Mucosa of descending colon (tissue), 3 donors: ENCODE results near the gene SPTBN5. TPM values are rescaled to one million over a fixed set of nuclear protein-coding genes. Genes with fewer than 3 reads are reported as not detected.

Experiments used
- ATAC-seq: fragments of 200-7000 bp; cut with Tn5 transposase; one replicate; pipeline ENCODE4 v1.9.1; 2020; ENCODE audit warnings: mild to moderate bottlenecking, moderate library complexity
- DNase-seq, 3 donors: peaks; one replicate each; pipeline ENCODE4 v3.0.0-alpha.2; 2020
- H3K36me3 ChIP-seq: fragments of 200-600 bp; one replicate; pipeline ENCODE4 v1.8.0; 2021; ENCODE audit warnings: low read depth, mild to moderate bottlenecking
- H3K4me1 ChIP-seq: fragments of 200-600 bp; one replicate; pipeline ENCODE4 v1.8.0; 2021; ENCODE audit warnings: low read depth, mild to moderate bottlenecking
- H3K4me3 ChIP-seq: fragments of 200-600 bp; one replicate; pipeline ENCODE4 v1.8.0; 2021; ENCODE audit warnings: mild to moderate bottlenecking
- H3K9me3 ChIP-seq: fragments of 200-600 bp; one replicate; pipeline ENCODE4 v1.8.0; 2021; ENCODE audit warnings: mild to moderate bottlenecking
- intact Hi-C, 2 donors: fragments of 100-400 bp; cut with DNase I in 1 of 2; cut with micrococcal nuclease in 1 of 2; formaldehyde crosslinking; loops; one replicate each; pipeline versions ENCODE4 v1.11.0 to v1.11.1; 2022; cut with DNase I, micrococcal nuclease
- total RNA-seq, 3 donors: library from RNA; stranded (reverse); fragmentation: NEBNext Ultra II Directional in 2 of 3; extraction: Animal tissue kit (Norgen Biotek cat#: 25700) in 2 of 3; gene quantifications; one replicate each; pipeline versions ENCODE4 v1.2.1 to v1.2.4, GENCODE V29; 2021 to 2023
- TF ChIP-seq, protein P1 (sequence below): fragments of 200-600 bp; IDR thresholded peaks from one replicate; pipeline ENCODE4 v1.8.0; 2022; ENCODE audit warnings: antibody characterized with exemption, mild to moderate bottlenecking
- donor health status: DM: no; HTN: no; CAD: no; lungs with moderate emphysema.
- donor health status: DM: no; HTN: no; CAD: no.
- donor health status: DM: no; HTN: yes; CAD: no.

The SPTBN5 gene
- total RNA-seq, 3 donors from 2014 or later, result 0.36 to 2.2 (median 0.87) TPM

DNA sequence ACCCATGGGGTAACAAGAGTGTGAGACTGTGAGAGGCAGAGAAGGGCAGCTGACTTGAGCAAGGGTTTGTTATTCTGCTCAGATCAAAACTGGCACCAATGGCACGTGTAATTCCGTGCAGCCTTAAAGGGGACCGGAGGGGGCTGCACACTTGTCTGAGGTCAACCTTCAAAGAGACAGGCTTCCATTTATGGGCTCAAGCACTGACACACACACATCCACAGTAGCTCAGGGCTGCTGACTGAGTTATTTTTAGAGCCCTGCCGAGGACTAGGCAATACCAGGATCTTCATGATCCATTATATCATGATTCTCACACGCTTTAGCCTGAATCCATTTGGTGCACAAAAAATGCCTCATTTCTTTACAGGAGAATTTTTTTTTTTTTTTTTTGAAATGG, 20.6 kb upstream of the SPTBN5 start:
- no peaks in the 10 kb centered on the region for H3K36me3 ChIP-seq
- no peaks in the 10 kb centered on the region for H3K4me1 ChIP-seq
- intact Hi-C loops, result no loop called here
- TF ChIP-seq, protein P1, sequence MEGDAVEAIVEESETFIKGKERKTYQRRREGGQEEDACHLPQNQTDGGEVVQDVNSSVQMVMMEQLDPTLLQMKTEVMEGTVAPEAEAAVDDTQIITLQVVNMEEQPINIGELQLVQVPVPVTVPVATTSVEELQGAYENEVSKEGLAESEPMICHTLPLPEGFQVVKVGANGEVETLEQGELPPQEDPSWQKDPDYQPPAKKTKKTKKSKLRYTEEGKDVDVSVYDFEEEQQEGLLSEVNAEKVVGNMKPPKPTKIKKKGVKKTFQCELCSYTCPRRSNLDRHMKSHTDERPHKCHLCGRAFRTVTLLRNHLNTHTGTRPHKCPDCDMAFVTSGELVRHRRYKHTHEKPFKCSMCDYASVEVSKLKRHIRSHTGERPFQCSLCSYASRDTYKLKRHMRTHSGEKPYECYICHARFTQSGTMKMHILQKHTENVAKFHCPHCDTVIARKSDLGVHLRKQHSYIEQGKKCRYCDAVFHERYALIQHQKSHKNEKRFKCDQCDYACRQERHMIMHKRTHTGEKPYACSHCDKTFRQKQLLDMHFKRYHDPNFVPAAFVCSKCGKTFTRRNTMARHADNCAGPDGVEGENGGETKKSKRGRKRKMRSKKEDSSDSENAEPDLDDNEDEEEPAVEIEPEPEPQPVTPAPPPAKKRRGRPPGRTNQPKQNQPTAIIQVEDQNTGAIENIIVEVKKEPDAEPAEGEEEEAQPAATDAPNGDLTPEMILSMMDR, result no peak
- no peak for ATAC-seq
- H3K4me3 ChIP-seq, result no peak overlapping the region
- no peaks in the 10 kb centered on the region for H3K9me3 ChIP-seq
- no peak for DNase-seq

DNA sequence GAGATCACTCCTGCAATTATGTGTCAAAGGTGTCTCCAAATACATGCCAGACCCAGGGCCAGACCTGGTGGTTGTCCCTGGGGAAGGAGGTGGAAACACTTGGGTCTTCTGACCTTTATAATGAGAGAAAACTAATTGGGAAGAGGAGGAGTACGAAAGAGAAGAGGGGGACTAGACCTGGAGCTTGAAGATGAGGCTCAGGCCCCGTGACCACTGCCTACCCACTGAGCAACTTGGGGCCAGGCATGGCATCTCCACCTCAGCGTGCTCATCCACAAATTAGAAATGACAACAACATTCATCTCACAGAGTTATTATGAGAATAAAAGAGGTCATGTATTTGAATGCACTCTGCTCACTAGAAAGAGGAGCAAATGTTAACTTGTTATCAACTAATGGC, 19.4 kb upstream of the SPTBN5 start:
- no peaks in the 10 kb centered on the region for H3K4me1 ChIP-seq
- DNase-seq, result no peak
- TF ChIP-seq, protein P1, result no peak
- H3K36me3 ChIP-seq, result peaks cover 3% of the 10 kb centered on the region
- H3K9me3 ChIP-seq, result no peaks in the 10 kb centered on the region
- no peak overlapping the region for H3K4me3 ChIP-seq
- intact Hi-C loops, result no loop called here
- no peak for ATAC-seq

DNA sequence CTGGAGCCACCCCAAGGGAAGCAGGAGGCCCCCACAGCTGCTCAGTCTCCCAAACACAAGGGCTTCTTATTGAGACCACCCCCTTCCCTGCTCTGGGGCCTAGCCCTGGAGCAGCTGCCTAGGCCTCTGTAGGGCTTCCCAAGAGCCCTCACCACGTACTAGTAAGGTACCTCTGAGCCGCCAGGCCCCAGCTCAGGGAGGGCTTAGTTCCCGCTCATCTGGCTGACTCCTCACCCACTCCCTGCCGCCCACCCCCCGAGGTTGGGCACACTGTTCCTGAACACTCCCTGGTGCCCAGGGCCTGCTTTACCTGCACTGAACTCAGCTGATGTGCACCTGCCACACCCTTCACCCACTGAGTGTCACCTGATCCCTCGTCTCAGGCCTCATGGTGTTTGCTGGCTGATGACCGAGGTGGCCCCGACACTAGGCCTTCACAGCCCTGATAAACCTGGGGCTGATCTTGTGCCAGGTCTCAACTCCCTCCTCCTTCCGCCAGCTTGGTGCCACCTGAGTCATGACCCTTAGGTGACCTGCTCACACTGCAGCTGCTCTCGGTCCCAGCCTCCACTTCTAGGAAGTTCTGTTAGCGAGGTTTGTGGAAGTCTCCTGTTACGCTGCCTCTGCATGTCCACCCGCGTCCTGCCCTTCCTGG, 18.0 kb upstream of the SPTBN5 start:
- H3K9me3 ChIP-seq, result no peaks in the 10 kb centered on the region
- no peaks in the 10 kb centered on the region for H3K4me1 ChIP-seq
- ATAC-seq (no peak), DNase-seq (no peak)
- no peak overlapping the region for H3K4me3 ChIP-seq
- TF ChIP-seq, protein P1, result no peak
- intact Hi-C loops, result no loop called here
- peaks cover 3% of the 10 kb centered on the region for H3K36me3 ChIP-seq

DNA sequence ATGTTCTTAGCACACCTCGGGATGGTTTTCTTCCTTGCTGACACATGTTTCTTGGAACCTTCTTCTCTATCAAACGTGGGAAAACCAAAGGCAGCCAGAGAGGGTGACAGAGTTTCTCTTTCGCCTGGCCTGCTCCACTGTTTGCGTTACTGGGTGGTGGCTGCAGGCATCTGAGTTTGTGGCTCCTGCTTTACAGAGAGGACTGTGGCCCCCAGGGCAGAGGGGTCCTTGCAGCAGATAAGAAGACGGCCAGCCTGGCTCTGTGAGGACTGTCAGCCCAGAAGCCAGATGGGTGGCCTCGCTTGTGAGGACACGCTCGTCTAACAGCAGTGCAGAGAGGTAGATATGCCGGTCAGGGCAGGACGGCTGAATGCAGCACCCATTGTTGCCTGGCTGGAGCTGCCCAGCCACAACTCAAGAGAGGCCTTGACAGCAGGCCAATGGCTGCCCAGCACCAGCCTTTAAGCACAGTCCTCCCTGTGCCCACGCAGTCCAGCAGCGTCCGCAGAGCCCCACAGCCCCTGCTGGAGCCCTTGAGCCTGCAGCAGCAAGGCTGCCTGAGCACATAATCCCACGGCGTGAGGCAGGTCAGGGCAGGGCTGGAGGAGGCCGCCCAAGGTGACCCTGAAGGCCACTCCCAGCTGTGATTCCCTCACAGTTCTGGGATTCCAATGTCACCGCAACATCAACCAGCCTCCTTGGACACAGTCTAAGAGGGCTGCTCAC, 15.0 kb upstream of the SPTBN5 start:
- ATAC-seq, result peak; percentile 62
- intact Hi-C loops, result no loop called here
- no peak for DNase-seq
- Histone ChIP-seq H3K36me3 (peaks cover 3% of the 10 kb centered on the region), H3K4me1 (no peaks in the 10 kb centered on the region), H3K9me3 (no peaks in the 10 kb centered on the region), H3K4me3 (no peak overlapping the region)
- TF ChIP-seq, protein P1, result no peak

DNA sequence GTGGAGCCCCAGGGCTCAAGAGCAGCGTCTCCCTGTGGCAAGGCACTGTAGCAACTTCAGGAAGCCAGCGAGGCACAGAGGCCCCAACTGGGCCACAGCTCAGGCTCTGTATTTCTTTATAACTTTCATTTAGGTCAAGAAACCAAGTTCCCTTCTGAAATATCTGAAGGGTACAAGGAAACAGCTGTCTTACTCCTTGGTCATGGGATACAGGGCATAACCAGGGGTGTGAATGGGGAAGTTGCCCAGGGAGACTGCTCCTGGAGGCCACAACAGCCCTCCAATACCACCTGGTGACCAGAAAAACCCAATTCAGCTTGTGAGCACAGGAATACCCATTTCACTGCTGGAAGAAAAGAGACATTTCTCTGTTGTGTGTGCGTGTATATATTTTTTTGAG, 13.3 kb upstream of the SPTBN5 start:
- TF ChIP-seq, protein P1, result no peak
- DNase-seq (no peak), ATAC-seq (no peak)
- Histone ChIP-seq H3K9me3 (no peaks in the 10 kb centered on the region), H3K4me1 (no peaks in the 10 kb centered on the region), H3K36me3 (peaks cover 3% of the 10 kb centered on the region), H3K4me3 (no peak overlapping the region)
- intact Hi-C loops, result no loop called here
